H9 (cell line): ENCODE results near the gene ANKS3. TPM values are rescaled to one million over a fixed set of nuclear protein-coding genes. Genes with fewer than 3 reads are reported as not detected.

Experiments used
- DNase-seq: peaks from one replicate; pipeline ENCODE4 v3.0.0-alpha.2; 2017
- H2AFZ ChIP-seq: one replicate; pipeline ENCODE4 v1.6.1; 2013; ENCODE audit warnings: mild to moderate bottlenecking, low read length, control low read depth, moderate library complexity
- H2AK5ac ChIP-seq: 2 replicates; pipeline ENCODE4 v1.6.1; 2013; ENCODE audit warnings: low read length, control low read depth, mixed read lengths; ENCODE audit not compliant: insufficient read length
- H2BK120ac ChIP-seq: one replicate; pipeline ENCODE4 v1.6.1; 2013; ENCODE audit warnings: low read depth, mild to moderate bottlenecking, low read length, control low read depth, inconsistent platforms; ENCODE audit not compliant: poor library complexity, severe bottlenecking
- H2BK12ac ChIP-seq: 2 replicates; pipeline ENCODE4 v1.6.1; 2013; ENCODE audit warnings: low read length, control low read depth, mixed read lengths, low read depth; ENCODE audit not compliant: insufficient read length
- H2BK15ac ChIP-seq: 2 replicates; pipeline ENCODE4 v1.6.1; 2013; ENCODE audit warnings: low read depth, low read length, control low read depth
- H2BK20ac ChIP-seq: one replicate; pipeline ENCODE4 v1.6.1; 2013; ENCODE audit warnings: low read depth, mild to moderate bottlenecking, low read length, control low read depth, inconsistent platforms; ENCODE audit not compliant: poor library complexity, severe bottlenecking
- H2BK5ac ChIP-seq: 2 replicates; pipeline ENCODE4 v1.6.1; 2013; ENCODE audit warnings: low read length, control low read depth, mixed read lengths; ENCODE audit not compliant: insufficient read length
- H3K14ac ChIP-seq: 2 replicates; pipeline ENCODE4 v1.6.1; 2013; ENCODE audit warnings: low read length, control low read depth; ENCODE audit not compliant: insufficient read depth
- H3K18ac ChIP-seq: 2 replicates; pipeline ENCODE4 v1.6.1; 2013; ENCODE audit warnings: low read depth, mild to moderate bottlenecking, mixed read lengths, low read length, control low read depth; ENCODE audit not compliant: insufficient read length
- H3K23ac ChIP-seq: 2 replicates; pipeline ENCODE4 v1.6.1; 2013; ENCODE audit warnings: low read length, control low read depth, mixed read lengths, low read depth; ENCODE audit not compliant: insufficient read length
- H3K23me2 ChIP-seq: 2 replicates; pipeline ENCODE4 v1.6.1; 2013; ENCODE audit warnings: low read depth, mild to moderate bottlenecking, mixed read lengths, low read length, control low read depth; ENCODE audit not compliant: insufficient read length, poor library complexity, severe bottlenecking
- H3K27ac ChIP-seq: 2 replicates; pipeline ENCODE4 v1.5.1; 2013; ENCODE audit warnings: low read length, control low read depth, mixed read lengths, low read depth; ENCODE audit not compliant: insufficient read length
- H3K27me3 ChIP-seq: 2 replicates; pipeline ENCODE4 v1.6.1; 2013; ENCODE audit warnings: low read length, control low read depth, inconsistent platforms; ENCODE audit not compliant: insufficient read depth
- H3K4ac ChIP-seq: 2 replicates; pipeline ENCODE4 v1.6.1; 2013; ENCODE audit warnings: low read depth, mild to moderate bottlenecking, control low read depth, inconsistent platforms, low read length, moderate library complexity
- H3K4me1 ChIP-seq: 2 replicates; pipeline ENCODE4 v1.6.1; 2013; ENCODE audit warnings: low read length, control low read depth, inconsistent platforms; ENCODE audit not compliant: insufficient read depth
- H3K4me2 ChIP-seq: 2 replicates; pipeline ENCODE4 v1.6.1; 2013; ENCODE audit warnings: low read length, control low read depth, mixed read lengths; ENCODE audit not compliant: insufficient read length, insufficient read depth
- H3K56ac ChIP-seq: 2 replicates; pipeline ENCODE4 v1.6.1; 2013; ENCODE audit warnings: low read depth, mild to moderate bottlenecking, mixed read lengths, low read length, control low read depth; ENCODE audit not compliant: insufficient read length
- H3K79me1 ChIP-seq: 2 replicates; pipeline ENCODE4 v1.6.1; 2013; ENCODE audit warnings: low read depth, mild to moderate bottlenecking, moderate library complexity, low read length, control low read depth, inconsistent platforms; ENCODE audit not compliant: insufficient read depth, poor library complexity, severe bottlenecking
- H3K79me2 ChIP-seq: 2 replicates; pipeline ENCODE4 v1.6.1; 2013; ENCODE audit warnings: low read length, control low read depth, inconsistent platforms; ENCODE audit not compliant: insufficient read depth
- H3K9ac ChIP-seq: 2 replicates; pipeline ENCODE4 v1.6.1; 2013; ENCODE audit warnings: low read length, control low read depth, mixed read lengths; ENCODE audit not compliant: insufficient read length; ENCODE audit errors: extremely low read depth
- H3K9me3 ChIP-seq: one replicate; pipeline ENCODE4 v1.6.1; 2013; ENCODE audit warnings: low read depth, low read length, inconsistent platforms; ENCODE audit not compliant: control insufficient read depth
- H3T11ph ChIP-seq: one replicate; pipeline ENCODE4 v1.6.1; 2013; ENCODE audit warnings: mild to moderate bottlenecking, low read length, control low read depth, inconsistent platforms
- H4K20me1 ChIP-seq: one replicate; pipeline ENCODE4 v1.6.1; 2013; ENCODE audit not compliant: control insufficient read depth, insufficient read length, insufficient read depth
- H4K5ac ChIP-seq: 2 replicates; pipeline ENCODE4 v1.6.1; 2013; ENCODE audit warnings: low read depth, mild to moderate bottlenecking, mixed read lengths, low read length, control low read depth; ENCODE audit not compliant: insufficient read length
- H4K8ac ChIP-seq: replicated peaks from 2 replicates; pipeline ENCODE4 v1.6.1; 2013; ENCODE audit warnings: low read length, control low read depth, mixed read lengths, low read depth; ENCODE audit not compliant: insufficient read length
- H4K91ac ChIP-seq: 2 replicates; pipeline ENCODE4 v1.6.1; 2013; ENCODE audit warnings: low read depth, mild to moderate bottlenecking, moderate library complexity, mixed read lengths, low read length, control low read depth; ENCODE audit not compliant: insufficient read length
- H3K27ac Mint-ChIP-seq, 3 experiments: 2 replicates in 2 of 3; 3 replicates in 1 of 3; pipeline ENCODE4 v1.8.0; 2020 to 2021; ENCODE audit warnings: mixed read lengths in 3 of 3, mild to moderate bottlenecking in 1 of 3, moderate library complexity in 1 of 3
- H3K27me3 Mint-ChIP-seq: 2 replicates; pipeline ENCODE4 v1.8.0; 2021; ENCODE audit warnings: low read depth, mild to moderate bottlenecking, moderate library complexity, mixed read lengths
- H3K36me3 Mint-ChIP-seq, 3 experiments: 2 replicates in 2 of 3; 3 replicates in 1 of 3; pipeline ENCODE4 v1.8.0; 2020 to 2021; ENCODE audit warnings: low read depth in 3 of 3, mixed read lengths in 3 of 3; ENCODE audit not compliant: insufficient read depth in 1 of 3
- H3K4me1 Mint-ChIP-seq, 2 experiments: 2 replicates each; pipeline ENCODE4 v1.8.0; 2020; ENCODE audit warnings: mixed read lengths in 2 of 2
- H3K4me3 Mint-ChIP-seq, 2 experiments: 2 replicates in 1 of 2; 3 replicates in 1 of 2; pipeline ENCODE4 v1.8.0; 2020 to 2021; ENCODE audit warnings: mild to moderate bottlenecking in 2 of 2, mixed read lengths in 2 of 2, moderate library complexity in 1 of 2
- H3K9me3 Mint-ChIP-seq, 2 experiments: 2 replicates in 1 of 2; 3 replicates in 1 of 2; pipeline ENCODE4 v1.8.0; 2020; ENCODE audit warnings: mild to moderate bottlenecking in 2 of 2, mixed read lengths in 2 of 2, moderate library complexity in 1 of 2
- CTCF ChIP-seq: fragments of 200-600 bp; sonication (generic); conservative IDR thresholded peaks from 3 replicates; pipeline ENCODE4 v1.8.0; 2021; ENCODE audit warnings: antibody characterized with exemption, mild to moderate bottlenecking
- WGBS: extraction: QIAGEN DNeasy Blood & Tissue Kit; methylation state at CpG from one replicate; pipeline ENCODE4 v1.1.7; 2013; ENCODE audit warnings: missing lambda C conversion rate, low lambda C conversion rate, mixed read lengths; ENCODE audit not compliant: insufficient read length; ENCODE audit errors: extremely low coverage; 5-methylcytosine and 5-hydroxymethylcytosine counted together
- total RNA-seq: library from RNA; stranded (reverse); gene quantifications from 2 replicates; pipeline ENCODE4 v1.2.1, GENCODE V29; 2021

Gene ANKS3
- total RNA-seq, 1 experiment from 2014 or later: 32.0 TPM

- Histone ChIP-seq H3K23ac (no peak overlapping the region), H3K23me2 (no peaks in the 10 kb centered on the region), H3K9me3 (no peaks in the 10 kb centered on the region), H2BK120ac (no peak overlapping the region), H3K79me1 (no peaks in the 10 kb centered on the region), H3K27me3 (no peaks in the 10 kb centered on the region), H2BK5ac (no peak overlapping the region), H3K4me1 (no peaks in the 10 kb centered on the region), H3K56ac (no peak overlapping the region), H3T11ph (no peak overlapping the region), H4K91ac (no peak overlapping the region), H2BK12ac (no peak overlapping the region), H3K18ac (no peak overlapping the region), H2AFZ (no peak overlapping the region), H3K4me2 (no peak overlapping the region), H3K79me2 (no peaks in the 10 kb centered on the region), H3K4ac (no peak overlapping the region), H2BK15ac (no peak overlapping the region), H4K5ac (no peak overlapping the region), H4K8ac (no peak overlapping the region), H2AK5ac (no peak overlapping the region), H3K9ac (no peak overlapping the region), H2BK20ac (no peak overlapping the region), H4K20me1 (no peaks in the 10 kb centered on the region), H3K14ac (no peak overlapping the region), H3K27ac (no peak overlapping the region)
- no peaks in the 10 kb centered on the region for H3K4me1 Mint-ChIP-seq
- H3K27me3 Mint-ChIP-seq: no peaks in the 10 kb centered on the region
- DNase-seq: no peak
- H3K4me3 Mint-ChIP-seq: no peak overlapping the region
- H3K27ac Mint-ChIP-seq: no peak overlapping the region; a peak in 1 of 7 replicates
- WGBS: no CpG with 5 or more reads among the region's 4 CpGs
- peaks cover 7 to 9% of the 10 kb centered on the region in 2 experiments; a peak in 3 of 5 replicates for H3K9me3 Mint-ChIP-seq
- no peak for TF ChIP-seq CTCF
- H3K36me3 Mint-ChIP-seq: peaks cover 47 to 74% (median 67%) of the 10 kb centered on the region in 3 experiments
Observed at GRCh38 chr16:4754865-4755264, 20.8 kb upstream of the ANKS3 start.
